Loucy (cell line): ENCODE measurements around the gene TRIM41.

ENCODE experiments used
- EZH2phosphoT487 ChIP-seq: fragments of 200-600 bp; IDR thresholded peaks from 2 replicates; pipeline ENCODE4 v1.6.1; 2018; ENCODE audit warnings: antibody characterized with exemption, mild to moderate bottlenecking, moderate library complexity, borderline replicate concordance
- TF ChIP-seq, protein P1 (sequence below): fragments of 200-600 bp; sonication (generic); conservative IDR thresholded peaks from 2 replicates; pipeline ENCODE4 v1.5.1; 2014; ENCODE audit warnings: mild to moderate bottlenecking, antibody characterized with exemption, low read length

DNA sequence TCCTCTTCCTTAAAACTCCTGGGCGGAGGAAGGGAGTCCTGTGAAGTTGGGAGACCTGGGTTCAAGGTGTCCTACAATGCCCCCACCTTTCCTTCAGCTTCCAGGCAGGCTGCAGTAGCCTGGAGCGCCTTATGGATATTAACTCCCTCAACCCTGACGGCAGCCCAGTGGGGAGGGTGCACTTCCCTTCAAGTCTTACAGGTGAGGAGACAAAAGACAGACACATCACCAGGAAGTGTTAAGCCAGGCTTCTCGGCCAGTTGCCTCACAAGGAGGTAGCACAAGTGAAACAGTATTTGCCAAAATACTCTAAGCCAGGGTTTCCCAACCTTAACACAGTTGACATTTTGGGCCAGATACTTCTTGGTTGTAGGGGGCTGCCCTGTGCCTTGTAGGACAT, 22.3 kb upstream of the TRIM41 start:
- TF ChIP-seq, protein P1, sequence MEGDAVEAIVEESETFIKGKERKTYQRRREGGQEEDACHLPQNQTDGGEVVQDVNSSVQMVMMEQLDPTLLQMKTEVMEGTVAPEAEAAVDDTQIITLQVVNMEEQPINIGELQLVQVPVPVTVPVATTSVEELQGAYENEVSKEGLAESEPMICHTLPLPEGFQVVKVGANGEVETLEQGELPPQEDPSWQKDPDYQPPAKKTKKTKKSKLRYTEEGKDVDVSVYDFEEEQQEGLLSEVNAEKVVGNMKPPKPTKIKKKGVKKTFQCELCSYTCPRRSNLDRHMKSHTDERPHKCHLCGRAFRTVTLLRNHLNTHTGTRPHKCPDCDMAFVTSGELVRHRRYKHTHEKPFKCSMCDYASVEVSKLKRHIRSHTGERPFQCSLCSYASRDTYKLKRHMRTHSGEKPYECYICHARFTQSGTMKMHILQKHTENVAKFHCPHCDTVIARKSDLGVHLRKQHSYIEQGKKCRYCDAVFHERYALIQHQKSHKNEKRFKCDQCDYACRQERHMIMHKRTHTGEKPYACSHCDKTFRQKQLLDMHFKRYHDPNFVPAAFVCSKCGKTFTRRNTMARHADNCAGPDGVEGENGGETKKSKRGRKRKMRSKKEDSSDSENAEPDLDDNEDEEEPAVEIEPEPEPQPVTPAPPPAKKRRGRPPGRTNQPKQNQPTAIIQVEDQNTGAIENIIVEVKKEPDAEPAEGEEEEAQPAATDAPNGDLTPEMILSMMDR = no peak
- TF ChIP-seq EZH2phosphoT487 = no peak
